BLaER1 (cell line): ENCODE measurements around the gene KLF2.

Experiments
- H3K27ac ChIP-seq: shearing (Covaris generic); formaldehyde crosslinking; 2 replicates; pipeline ENCODE4 v1.8.1; 2022
- H3K27me3 ChIP-seq: shearing (Covaris generic); formaldehyde crosslinking; 2 replicates; pipeline ENCODE4 v1.8.1; 2022
- H3K36me3 ChIP-seq: shearing (Covaris generic); formaldehyde crosslinking; 2 replicates; pipeline ENCODE4 v1.8.1; 2022
- H3K4me1 ChIP-seq: shearing (Covaris generic); formaldehyde crosslinking; 2 replicates; pipeline ENCODE4 v1.8.1; 2022
- H3K4me2 ChIP-seq: shearing (Covaris generic); formaldehyde crosslinking; 2 replicates; pipeline ENCODE4 v1.8.1; 2022
- H3K4me3 ChIP-seq: shearing (Covaris generic); formaldehyde crosslinking; 2 replicates; pipeline ENCODE4 v1.8.1; 2022
- H3K9ac ChIP-seq: shearing (Covaris generic); formaldehyde crosslinking; 2 replicates; pipeline ENCODE4 v1.8.1; 2022
- H3K9me3 ChIP-seq: shearing (Covaris generic); formaldehyde crosslinking; 2 replicates; pipeline ENCODE4 v1.8.1; 2022
- H4K20me1 ChIP-seq: shearing (Covaris generic); formaldehyde crosslinking; 2 replicates; pipeline ENCODE4 v1.8.1; 2022
- Cebpa-rat ChIP-seq: shearing (Covaris generic); IDR thresholded peaks from 2 replicates; pipeline ENCODE4 v1.8.1; 2022

Gene KLF2

GRCh38 chr19:16367261-16367683 lies 42.6 kb downstream of the KLF2 start:
- peak overlapping the region; percentile 66 for H3K27ac ChIP-seq
- peaks cover 26% of the 10 kb centered on the region for H3K27me3 ChIP-seq
- H3K4me1 ChIP-seq, result peaks cover 100% of the 10 kb centered on the region
- peaks cover 10% of the 10 kb centered on the region; the same call in 1 of the 2 replicates for H3K36me3 ChIP-seq
- peak overlapping the region; percentile 82 for H3K4me2 ChIP-seq
- peaks cover 100% of the 10 kb centered on the region for H4K20me1 ChIP-seq
- H3K4me3 ChIP-seq, result peak overlapping the region; percentile 46
- H3K9me3 ChIP-seq, result no peaks in the 10 kb centered on the region
- no peak for TF ChIP-seq Cebpa-rat
- H3K9ac ChIP-seq, result peak overlapping the region; percentile 58; the same call in 1 of the 2 replicates

GRCh38 chr19:16368385-16369305 lies 44.0 kb downstream of the KLF2 start:
- H3K9ac ChIP-seq, result no peak overlapping the region
- H4K20me1 ChIP-seq, result peaks cover 95% of the 10 kb centered on the region
- H3K27me3 ChIP-seq, result peaks cover 26% of the 10 kb centered on the region
- peaks cover 99% of the 10 kb centered on the region for H3K4me1 ChIP-seq
- peak overlapping the region; percentile 82 for H3K4me2 ChIP-seq
- no peaks in the 10 kb centered on the region for H3K9me3 ChIP-seq
- peaks cover 20% of the 10 kb centered on the region; the same call in 1 of the 2 replicates for H3K36me3 ChIP-seq
- H3K4me3 ChIP-seq, result no peak overlapping the region
- H3K27ac ChIP-seq, result no peak overlapping the region
- no peak for TF ChIP-seq Cebpa-rat

GRCh38 chr19:16369306-16369663 lies 44.7 kb downstream of the KLF2 start:
- Histone ChIP-seq H4K20me1 (peaks cover 93% of the 10 kb centered on the region), H3K27me3 (peaks cover 26% of the 10 kb centered on the region), H3K4me2 (peak overlapping the region; percentile 82), H3K4me1 (peaks cover 95% of the 10 kb centered on the region), H3K9me3 (no peaks in the 10 kb centered on the region), H3K27ac (no peak overlapping the region), H3K9ac (no peak overlapping the region), H3K36me3 (peaks cover 24% of the 10 kb centered on the region), H3K4me3 (no peak overlapping the region)
- TF ChIP-seq Cebpa-rat, result no peak

- Histone ChIP-seq H3K9ac (no peak overlapping the region), H3K4me3 (no peak overlapping the region), H4K20me1 (peaks cover 93% of the 10 kb centered on the region), H3K27ac (no peak overlapping the region), H3K4me2 (peak overlapping the region; percentile 82), H3K36me3 (peaks cover 30% of the 10 kb centered on the region), H3K4me1 (peaks cover 92% of the 10 kb centered on the region), H3K9me3 (no peaks in the 10 kb centered on the region), H3K27me3 (peaks cover 26% of the 10 kb centered on the region)
- no peak for TF ChIP-seq Cebpa-rat
Observed at GRCh38 chr19:16369664-16370576, 45.3 kb downstream of the KLF2 start.

- Histone ChIP-seq H3K27ac (no peak overlapping the region), H3K4me2 (peak overlapping the region; percentile 82), H4K20me1 (peaks cover 93% of the 10 kb centered on the region), H3K4me3 (0 out of 2 replicates have a peak overlapping the region, but pooled peaks have one; percentile 17), H3K27me3 (peaks cover 26% of the 10 kb centered on the region), H3K9me3 (no peaks in the 10 kb centered on the region), H3K4me1 (peaks cover 87% of the 10 kb centered on the region), H3K9ac (no peak overlapping the region), H3K36me3 (peaks cover 39% of the 10 kb centered on the region)
- no peak for TF ChIP-seq Cebpa-rat
Observed at GRCh38 chr19:16370641-16371391, 46.2 kb downstream of the KLF2 start.

GRCh38 chr19:16371540-16371986 lies 46.9 kb downstream of the KLF2 start:
- H3K4me1 ChIP-seq, result peaks cover 87% of the 10 kb centered on the region
- H3K9ac ChIP-seq, result no peak overlapping the region
- no peak for TF ChIP-seq Cebpa-rat
- peaks cover 26% of the 10 kb centered on the region for H3K27me3 ChIP-seq
- H3K36me3 ChIP-seq, result peaks cover 46% of the 10 kb centered on the region
- peaks cover 93% of the 10 kb centered on the region for H4K20me1 ChIP-seq
- no peak overlapping the region for H3K27ac ChIP-seq
- H3K4me3 ChIP-seq, result 0 out of 2 replicates have a peak overlapping the region, but pooled peaks have one; percentile 17
- H3K9me3 ChIP-seq, result no peaks in the 10 kb centered on the region
- H3K4me2 ChIP-seq, result peak overlapping the region; percentile 82

GRCh38 chr19:16372065-16372915 lies 47.7 kb downstream of the KLF2 start:
- peaks cover 93% of the 10 kb centered on the region for H4K20me1 ChIP-seq
- H3K9ac ChIP-seq, result no peak overlapping the region
- H3K27me3 ChIP-seq, result peaks cover 26% of the 10 kb centered on the region
- H3K9me3 ChIP-seq, result no peaks in the 10 kb centered on the region
- H3K27ac ChIP-seq, result no peak overlapping the region
- TF ChIP-seq Cebpa-rat, result no peak
- H3K4me3 ChIP-seq, result no peak overlapping the region
- peak overlapping the region; percentile 82 for H3K4me2 ChIP-seq
- H3K4me1 ChIP-seq, result peaks cover 83% of the 10 kb centered on the region
- H3K36me3 ChIP-seq, result peaks cover 54% of the 10 kb centered on the region

- peaks cover 75% of the 10 kb centered on the region for H3K4me1 ChIP-seq
- no peaks in the 10 kb centered on the region for H3K9me3 ChIP-seq
- peaks cover 93% of the 10 kb centered on the region for H4K20me1 ChIP-seq
- no peak overlapping the region for H3K4me3 ChIP-seq
- H3K27ac ChIP-seq, result no peak overlapping the region
- no peak for TF ChIP-seq Cebpa-rat
- H3K4me2 ChIP-seq, result no peak overlapping the region
- H3K9ac ChIP-seq, result no peak overlapping the region
- peaks cover 26% of the 10 kb centered on the region for H3K27me3 ChIP-seq
- H3K36me3 ChIP-seq, result peaks cover 62% of the 10 kb centered on the region
Observed at GRCh38 chr19:16373079-16373478, 48.5 kb downstream of the KLF2 start.
